Adrenal gland (tissue), 5 donors: ENCODE results near the gene NMU.

ENCODE experiments used
- POLR2A ChIP-seq, 2 donors: fragments of 450-650 bp; IDR thresholded peaks; one replicate each; pipeline ENCODE4 v1.6.1; 2017; ENCODE audit warnings: antibody characterized with exemption in 2 of 2, mild to moderate bottlenecking in 2 of 2, moderate library complexity in 1 of 2
- TF ChIP-seq, protein P1 (sequence below), 6 experiments: fragments of 450-650 bp in 4 of 6; fragments of 200-600 bp in 2 of 6; sonication (generic) in 1 of 6; IDR thresholded peaks; 1 replicate in 5 of 6; 2 replicates in 1 of 6; pipeline versions ENCODE4 v1.5.1 to v1.8.0; 2016 to 2021; ENCODE audit warnings: antibody characterized with exemption in 6 of 6, mild to moderate bottlenecking in 2 of 6, moderate library complexity in 1 of 6
- donor health status: DM: no; HTN: no; CAD: no.

DNA sequence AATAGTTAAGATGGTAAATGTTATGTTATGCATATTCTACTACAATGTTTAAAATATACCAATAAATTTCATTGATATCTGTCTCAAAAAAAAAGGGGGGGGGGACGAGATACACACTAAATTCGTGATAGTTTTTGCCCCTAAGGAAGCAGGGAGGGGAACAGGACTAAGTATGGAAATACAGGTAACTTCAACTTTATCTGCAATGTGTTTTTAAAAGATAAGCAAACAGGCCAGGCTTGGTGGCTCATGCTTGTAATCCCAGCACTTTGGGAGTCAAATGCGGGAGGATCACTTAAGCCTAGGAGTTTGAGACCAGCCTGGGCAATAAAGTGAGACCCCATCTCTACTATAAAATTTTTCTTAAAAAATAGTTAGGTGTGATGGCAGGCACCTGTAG lies 76.0 kb downstream of the NMU start:
- TF ChIP-seq, protein P1, sequence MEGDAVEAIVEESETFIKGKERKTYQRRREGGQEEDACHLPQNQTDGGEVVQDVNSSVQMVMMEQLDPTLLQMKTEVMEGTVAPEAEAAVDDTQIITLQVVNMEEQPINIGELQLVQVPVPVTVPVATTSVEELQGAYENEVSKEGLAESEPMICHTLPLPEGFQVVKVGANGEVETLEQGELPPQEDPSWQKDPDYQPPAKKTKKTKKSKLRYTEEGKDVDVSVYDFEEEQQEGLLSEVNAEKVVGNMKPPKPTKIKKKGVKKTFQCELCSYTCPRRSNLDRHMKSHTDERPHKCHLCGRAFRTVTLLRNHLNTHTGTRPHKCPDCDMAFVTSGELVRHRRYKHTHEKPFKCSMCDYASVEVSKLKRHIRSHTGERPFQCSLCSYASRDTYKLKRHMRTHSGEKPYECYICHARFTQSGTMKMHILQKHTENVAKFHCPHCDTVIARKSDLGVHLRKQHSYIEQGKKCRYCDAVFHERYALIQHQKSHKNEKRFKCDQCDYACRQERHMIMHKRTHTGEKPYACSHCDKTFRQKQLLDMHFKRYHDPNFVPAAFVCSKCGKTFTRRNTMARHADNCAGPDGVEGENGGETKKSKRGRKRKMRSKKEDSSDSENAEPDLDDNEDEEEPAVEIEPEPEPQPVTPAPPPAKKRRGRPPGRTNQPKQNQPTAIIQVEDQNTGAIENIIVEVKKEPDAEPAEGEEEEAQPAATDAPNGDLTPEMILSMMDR (IDR thresholded peaks at IDR 0.05) = no peak
- no peak for TF ChIP-seq POLR2A (IDR thresholded peaks at IDR 0.05)
